GM18511 (cell line): ENCODE data around the gene ARRB2.
"Not testable (repeated sequence)": the region's sequence is repeated elsewhere in the genome, so short reads cannot be mapped to it uniquely, and the experiment has no call there.

Experiments used
- ATAC-seq: cut with Tn5 transposase; IDR thresholded peaks from one replicate; pipeline ENCODE4 v1.9.1; 2021; ENCODE audit warnings: mild to moderate bottlenecking, moderate library complexity; ENCODE audit not compliant: unreplicated experiment

Gene ARRB2

GRCh38 chr17:4699401-4700056, 10.9 kb upstream of the ARRB2 start:
- ATAC-seq: not testable (repeated sequence)

GRCh38 chr17:4701116-4701515, 9.3 kb upstream of the ARRB2 start:
- no peak for ATAC-seq

- no peak for ATAC-seq
These were observed 7.1 kb upstream of the ARRB2 start for GRCh38 chr17:4703330-4703691.

- not testable (repeated sequence) for ATAC-seq
These were observed 5.9 kb upstream of the ARRB2 start for GRCh38 chr17:4704574-4704907.

GRCh38 chr17:4704991-4705390, 5.4 kb upstream of the ARRB2 start:
- no peak for ATAC-seq

GRCh38 chr17:4706121-4706520, 4.3 kb upstream of the ARRB2 start:
- no peak for ATAC-seq

GRCh38 chr17:4708436-4708835, 2.0 kb upstream of the ARRB2 start:
- no peak for ATAC-seq

GRCh38 chr17:4710693-4711634, 532 bp downstream of the ARRB2 start:
- no peak for ATAC-seq

GRCh38 chr17:4711661-4712181, 1.3 kb downstream of the ARRB2 start:
- ATAC-seq: no peak

- no peak for ATAC-seq
These were observed 2.1 kb downstream of the ARRB2 start for GRCh38 chr17:4712526-4712925.

GRCh38 chr17:4714340-4715062, 4.1 kb downstream of the ARRB2 start:
- not testable (repeated sequence) for ATAC-seq

GRCh38 chr17:4715063-4715744, 4.8 kb downstream of the ARRB2 start:
- ATAC-seq: no peak

- no peak for ATAC-seq
These were observed 5.6 kb downstream of the ARRB2 start for GRCh38 chr17:4716081-4716480.

GRCh38 chr17:4717791-4718190, 7.4 kb downstream of the ARRB2 start:
- ATAC-seq: no peak

GRCh38 chr17:4718276-4718675, 7.8 kb downstream of the ARRB2 start:
- ATAC-seq: no peak

GRCh38 chr17:4719146-4719545, 8.7 kb downstream of the ARRB2 start:
- no peak for ATAC-seq

GRCh38 chr17:4719684-4720221, 9.3 kb downstream of the ARRB2 start:
- ATAC-seq: no peak

- ATAC-seq: no peak
These were observed 10.4 kb downstream of the ARRB2 start for GRCh38 chr17:4720787-4721186.

GRCh38 chr17:4721203-4722135, 11.0 kb downstream of the ARRB2 start:
- ATAC-seq: no peak
